OCI-M2 (cell line): ENCODE results near the gene TNFRSF17.
A peak's percentile ranks its signal among the peaks of the same experiment; 100 is the strongest.
"Not testable (repeated sequence)": the region's sequence is repeated elsewhere in the genome, so short reads cannot be mapped to it uniquely, and the experiment has no call there.

Experiments
- DNase-seq: peaks from one replicate; lab custom pipeline; 2025; ENCODE audit not compliant: unreplicated experiment; lab: John Stamatoyannopoulos, UW

The TNFRSF17 gene

DNA sequence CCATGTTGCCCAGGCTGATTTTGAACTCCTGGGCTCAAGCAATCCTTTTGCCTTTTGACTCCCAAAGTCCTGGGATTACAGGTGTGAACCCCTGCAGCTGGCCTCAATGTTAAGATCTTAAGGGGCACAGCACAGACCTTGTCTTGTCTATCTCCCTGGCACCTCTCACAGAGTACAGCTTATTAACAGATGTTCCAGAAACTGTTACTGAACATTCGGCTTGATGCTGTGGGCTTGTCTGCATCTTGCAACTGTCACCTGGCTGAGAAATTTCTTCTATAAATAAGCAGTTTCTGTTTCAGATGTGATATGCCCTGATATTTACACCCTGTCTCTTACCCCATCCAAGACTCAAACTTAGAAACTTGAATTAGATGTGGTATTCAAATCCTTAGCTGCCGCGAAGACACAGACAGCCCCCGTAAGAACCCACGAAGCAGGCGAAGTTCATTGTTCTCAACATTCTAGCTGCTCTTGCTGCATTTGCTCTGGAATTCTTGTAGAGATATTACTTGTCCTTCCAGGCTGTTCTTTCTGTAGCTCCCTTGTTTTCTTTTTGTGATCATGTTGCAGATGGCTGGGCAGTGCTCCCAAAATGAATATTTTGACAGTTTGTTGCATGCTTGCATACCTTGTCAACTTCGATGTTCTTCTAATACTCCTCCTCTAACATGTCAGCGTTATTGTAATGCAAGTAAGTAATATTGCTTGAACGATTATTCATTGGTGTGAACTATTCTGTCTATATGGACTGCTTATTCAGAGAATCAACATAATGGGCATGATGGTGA, at the start of gene TNFRSF17:
TNFRSF17 (plus strand) TSS at position 450 of the 791 bp plus-strand sequence; CDS start at position 565, 115 bp downstream.
- DNase-seq, result no peak

DNA sequence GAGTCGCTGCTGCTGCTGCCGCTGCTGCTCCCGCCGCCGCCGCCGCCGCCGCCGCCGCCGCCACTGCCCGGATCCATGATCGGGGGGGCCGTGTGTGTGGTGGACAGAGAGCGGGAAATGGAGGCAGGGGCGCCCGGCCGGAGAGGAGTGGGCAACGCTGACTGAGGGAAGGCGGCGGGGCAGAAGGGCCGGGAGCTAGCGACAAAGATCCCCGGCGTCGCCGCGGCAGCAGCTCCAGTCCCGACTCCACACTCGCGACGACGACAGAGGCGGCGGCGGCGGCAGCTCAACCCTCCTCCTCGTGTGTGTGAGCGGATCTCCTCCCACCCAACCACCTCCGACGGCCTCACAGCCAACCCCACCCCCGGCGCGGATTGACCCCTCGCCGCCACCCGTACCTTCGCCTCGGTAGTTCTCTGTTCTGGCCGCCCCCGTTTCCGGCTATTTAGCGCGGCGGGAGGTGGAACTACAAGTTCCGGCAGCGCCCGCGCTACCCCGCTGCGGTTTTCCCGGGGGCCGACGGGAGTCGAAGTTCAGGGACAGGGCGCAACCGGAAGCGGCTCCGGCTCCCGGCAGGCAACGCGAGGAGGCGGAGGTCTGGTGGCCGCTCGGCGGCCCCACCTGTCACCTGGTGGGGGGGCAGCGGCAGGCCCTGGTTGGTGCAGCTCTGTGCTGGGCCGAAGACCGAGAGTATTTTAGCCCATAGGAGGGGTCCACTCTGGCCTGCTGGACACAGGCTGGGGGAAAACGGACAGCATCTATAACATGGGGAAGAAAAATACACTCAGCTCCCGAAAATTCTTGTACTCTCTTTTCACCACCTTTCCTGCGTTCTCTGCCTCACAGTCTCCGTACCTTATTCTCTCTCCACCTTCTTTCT, 49.1 kb upstream of the TNFRSF17 start, which contains the start of gene GSPT1:
GSPT1 (minus strand) TSS at position 313 of the 880 bp plus-strand sequence; CDS start at position 77, 236 bp downstream.
- DNase-seq, result peak; percentile 64

DNA sequence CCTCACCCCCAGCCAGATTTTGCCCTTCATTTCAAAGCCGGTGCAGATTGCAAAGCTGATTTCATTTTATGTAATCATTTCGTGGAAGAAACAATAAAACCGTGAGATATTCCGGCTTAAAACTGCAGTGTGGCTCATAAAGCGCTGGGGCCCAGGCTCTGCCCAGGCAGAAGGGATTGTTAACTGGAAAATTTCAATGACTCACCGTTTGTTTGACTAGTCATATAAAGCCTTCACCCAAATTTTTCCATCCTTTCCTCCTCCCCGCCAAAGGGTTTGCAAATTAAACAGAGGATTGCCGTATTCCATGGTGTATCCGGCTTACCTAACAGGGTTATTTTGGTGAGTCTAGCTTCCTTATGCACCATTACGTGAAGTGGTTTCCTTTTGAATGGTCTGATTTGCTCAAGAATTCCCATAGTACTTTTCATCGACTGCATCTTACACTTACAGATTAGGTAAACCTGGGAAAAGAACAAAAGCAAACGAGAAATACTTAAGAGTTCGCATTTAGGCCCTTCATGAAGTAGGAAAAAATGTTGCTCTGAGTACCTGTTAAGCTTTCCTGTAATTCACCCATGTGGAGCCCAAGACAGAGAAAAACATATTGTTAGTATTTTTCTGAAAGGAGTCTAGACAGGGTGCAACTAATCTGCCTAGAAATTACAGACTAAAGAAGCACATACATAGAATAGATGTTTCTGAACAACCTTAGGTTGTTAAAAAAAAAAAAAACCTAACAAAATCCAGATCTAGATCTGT, 48.3 kb upstream of the TNFRSF17 start:
- DNase-seq, result no peak

DNA sequence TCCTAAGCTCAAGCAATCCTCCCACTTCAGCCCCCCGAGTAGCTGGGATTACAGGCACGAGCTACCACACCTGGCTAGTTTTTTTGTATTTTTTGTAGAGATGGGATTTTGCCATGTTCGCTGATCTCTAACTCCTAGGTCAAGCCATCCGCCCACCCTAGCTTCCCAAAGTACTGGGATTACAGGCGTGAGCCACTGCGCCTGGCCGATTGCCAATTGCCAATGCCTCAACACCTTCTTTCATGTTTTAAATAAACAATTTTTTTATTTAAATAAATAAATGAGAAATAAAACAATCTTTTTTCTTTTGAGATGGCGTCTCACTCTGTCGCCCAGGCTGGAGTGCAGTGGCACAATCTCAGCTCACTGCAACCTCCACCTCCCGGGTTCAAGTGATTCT, 41.0 kb upstream of the TNFRSF17 start:
- DNase-seq, result not testable (repeated sequence)

DNA sequence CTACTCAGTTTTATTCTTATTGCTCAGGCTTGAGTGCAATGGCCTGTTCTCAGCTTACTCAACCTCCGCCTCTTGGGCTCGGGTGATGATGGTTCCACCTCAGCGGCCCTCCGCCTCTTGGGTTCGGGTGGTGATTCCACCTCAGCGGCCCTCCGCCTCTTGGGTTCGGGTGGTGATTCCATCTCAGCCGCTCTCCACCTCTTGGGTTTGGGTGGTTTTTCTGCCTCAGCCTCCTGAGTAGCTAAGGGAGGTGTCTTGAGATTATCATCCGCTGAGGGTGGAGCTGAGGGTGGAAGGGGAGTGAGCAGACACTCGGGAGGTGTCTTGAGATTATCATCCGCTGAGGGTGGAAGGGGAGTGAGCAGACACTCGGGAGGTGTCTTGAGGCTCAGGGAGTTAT, 37.7 kb upstream of the TNFRSF17 start:
- DNase-seq, result not testable (repeated sequence)

DNA sequence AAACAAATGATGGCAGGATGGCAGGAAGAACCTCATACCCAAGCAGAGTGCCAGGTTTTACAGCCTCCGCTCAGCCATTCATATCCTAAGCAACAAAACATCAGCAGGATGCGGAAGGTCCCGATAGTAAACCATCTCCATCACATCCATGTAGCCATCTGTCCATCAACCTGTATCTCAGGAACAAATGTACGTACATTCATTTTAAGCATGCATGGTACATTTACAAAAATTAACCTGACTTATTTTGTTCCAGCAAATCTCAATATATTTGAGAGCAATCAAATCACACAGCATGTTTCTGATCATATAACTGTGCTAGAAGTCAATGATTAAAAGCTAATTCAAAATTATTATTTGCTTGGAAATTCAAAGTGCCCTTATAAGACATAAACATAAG, 23.1 kb upstream of the TNFRSF17 start, which contains the start of gene NPIPB2:
NPIPB2 (minus strand) TSS at position 101 of the 400 bp plus-strand sequence; CDS start at position 101, 0 bp downstream.
- DNase-seq, result not testable (repeated sequence)

DNA sequence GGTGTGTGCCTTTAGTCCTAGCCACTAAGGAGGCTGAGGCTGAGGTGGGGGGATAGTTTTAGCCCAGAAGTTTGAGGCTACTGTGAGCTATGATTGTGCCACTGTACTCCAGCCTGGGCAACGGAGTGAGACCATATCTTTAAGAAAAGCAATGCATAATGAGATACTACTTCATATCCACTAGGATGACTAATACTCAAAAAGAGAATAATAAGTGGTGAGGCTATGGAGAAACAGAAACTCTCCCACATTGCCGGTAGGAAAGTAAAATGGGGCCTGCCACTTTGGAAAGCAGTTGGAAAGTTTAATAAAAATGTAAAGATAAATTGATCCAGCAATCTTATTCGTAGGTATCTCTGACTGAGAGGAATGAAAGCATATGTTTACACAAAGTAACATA, 18.6 kb upstream of the TNFRSF17 start:
- DNase-seq, result no peak

DNA sequence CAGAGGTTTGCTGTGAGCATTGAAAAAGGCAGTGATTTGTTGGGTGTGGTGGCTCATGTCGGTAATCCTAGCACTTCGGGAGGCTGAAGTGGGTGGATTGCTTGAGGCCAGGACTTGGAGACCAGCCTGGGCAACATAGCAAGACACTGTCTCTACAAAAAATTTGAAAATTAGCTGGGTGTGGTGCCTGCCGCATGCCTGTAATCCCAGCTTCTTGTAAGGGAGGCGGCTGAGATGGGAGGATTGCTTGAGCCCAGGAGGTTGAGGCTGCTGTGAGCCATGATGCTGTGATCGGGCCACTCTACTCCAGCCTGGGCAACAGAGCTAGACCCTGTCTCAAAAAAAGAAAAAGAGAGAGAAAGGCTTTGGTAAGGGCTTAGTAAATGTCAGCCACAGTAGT, 16.2 kb upstream of the TNFRSF17 start:
- DNase-seq, result no peak

DNA sequence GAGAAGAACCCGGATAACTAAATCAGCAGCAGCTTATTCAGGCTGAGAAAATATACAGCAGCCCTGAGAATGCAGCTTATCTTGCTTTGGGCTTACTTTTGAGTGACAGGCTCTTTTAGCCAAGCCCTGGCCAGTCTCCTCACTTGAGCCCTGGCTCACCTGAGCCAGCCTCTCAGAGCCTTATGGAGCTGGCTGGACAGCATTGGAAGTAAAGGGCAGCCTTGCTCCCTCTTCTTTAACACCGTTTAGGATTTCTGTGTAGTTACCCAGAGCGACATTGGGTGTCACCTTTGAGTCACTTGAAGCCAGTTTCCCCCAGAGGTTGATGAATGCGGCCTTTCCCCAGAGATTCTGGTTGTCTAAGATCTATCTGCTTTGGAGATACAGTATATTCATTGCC, 15.5 kb upstream of the TNFRSF17 start:
- no peak for DNase-seq

DNA sequence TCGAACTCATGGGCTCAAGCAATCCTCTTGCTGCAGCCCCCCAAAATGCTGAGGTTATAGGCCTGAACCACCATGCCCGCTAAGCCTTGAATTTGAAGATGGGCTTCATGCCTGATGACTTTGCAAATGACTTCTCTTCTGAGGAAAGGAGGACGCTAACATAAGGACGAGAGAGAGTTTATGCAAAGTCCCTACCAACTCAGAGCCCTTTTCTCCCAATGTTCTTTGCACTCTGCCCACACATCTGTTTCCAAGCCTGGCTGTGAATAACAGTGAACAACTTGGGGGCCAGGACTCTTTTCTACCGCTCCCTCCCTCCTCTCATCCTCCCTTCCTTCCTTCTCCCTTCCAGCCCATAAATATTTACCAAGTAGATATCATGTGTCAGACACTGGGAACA, 14.6 kb upstream of the TNFRSF17 start:
- no peak for DNase-seq

DNA sequence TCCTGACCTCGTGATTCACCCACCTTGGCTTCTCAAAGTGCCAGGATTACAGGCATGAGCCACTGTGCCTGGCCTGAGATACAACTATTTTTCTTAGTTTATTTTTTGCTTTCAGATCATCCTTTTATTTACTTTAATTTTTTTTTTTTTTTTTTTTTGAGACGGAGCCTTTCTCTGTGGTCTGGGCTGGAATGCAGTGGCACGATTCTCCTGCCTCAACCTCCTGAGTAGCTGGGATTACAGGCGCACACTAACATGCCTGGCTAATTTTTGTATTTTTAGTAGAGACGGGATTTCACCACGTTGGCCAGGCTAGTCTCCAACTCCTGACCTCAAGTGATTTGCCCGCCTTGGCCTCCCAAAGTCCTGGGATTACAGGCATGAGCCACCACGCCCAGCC, 11.4 kb upstream of the TNFRSF17 start:
- not testable (repeated sequence) for DNase-seq

DNA sequence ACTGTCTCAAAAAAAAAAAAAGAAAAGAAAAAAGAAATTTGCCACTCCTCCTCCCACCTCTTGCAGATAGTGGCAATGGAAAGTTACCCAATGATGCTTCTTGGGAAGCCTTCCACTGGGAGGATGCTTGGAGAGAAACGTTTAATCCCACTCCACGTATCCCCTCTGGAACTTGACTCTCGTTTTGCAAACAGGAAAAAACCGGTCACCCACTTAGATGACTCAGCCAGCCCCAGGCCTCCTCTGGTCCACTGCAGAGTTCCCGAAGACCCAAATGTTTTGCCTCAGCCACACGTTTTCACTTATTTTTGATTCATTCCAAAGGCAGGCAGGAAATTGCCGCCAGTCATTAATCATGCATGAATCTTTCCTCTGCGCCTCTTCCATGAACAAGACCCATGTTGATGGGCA, 9.3 kb upstream of the TNFRSF17 start:
- no peak for DNase-seq

DNA sequence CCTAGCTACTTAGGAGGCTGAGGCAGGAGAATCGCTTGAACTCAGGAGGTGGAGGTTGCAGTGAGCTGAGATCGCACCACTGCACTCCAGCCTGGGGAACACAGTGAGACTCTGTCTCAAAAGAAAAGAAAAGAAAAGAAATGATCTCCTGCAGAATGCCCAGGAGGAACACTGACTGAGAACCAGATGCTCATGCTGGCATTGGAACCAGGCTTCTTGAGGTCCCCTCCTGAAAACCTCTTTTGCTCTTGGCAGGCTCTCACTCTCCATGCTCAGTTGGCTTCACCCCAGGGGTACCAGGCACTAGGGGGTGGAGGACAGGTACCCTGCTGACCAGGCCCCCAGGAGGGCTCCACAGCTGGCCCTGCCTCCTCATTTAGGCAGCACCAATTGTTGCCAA, 8.5 kb upstream of the TNFRSF17 start:
- no peak for DNase-seq

DNA sequence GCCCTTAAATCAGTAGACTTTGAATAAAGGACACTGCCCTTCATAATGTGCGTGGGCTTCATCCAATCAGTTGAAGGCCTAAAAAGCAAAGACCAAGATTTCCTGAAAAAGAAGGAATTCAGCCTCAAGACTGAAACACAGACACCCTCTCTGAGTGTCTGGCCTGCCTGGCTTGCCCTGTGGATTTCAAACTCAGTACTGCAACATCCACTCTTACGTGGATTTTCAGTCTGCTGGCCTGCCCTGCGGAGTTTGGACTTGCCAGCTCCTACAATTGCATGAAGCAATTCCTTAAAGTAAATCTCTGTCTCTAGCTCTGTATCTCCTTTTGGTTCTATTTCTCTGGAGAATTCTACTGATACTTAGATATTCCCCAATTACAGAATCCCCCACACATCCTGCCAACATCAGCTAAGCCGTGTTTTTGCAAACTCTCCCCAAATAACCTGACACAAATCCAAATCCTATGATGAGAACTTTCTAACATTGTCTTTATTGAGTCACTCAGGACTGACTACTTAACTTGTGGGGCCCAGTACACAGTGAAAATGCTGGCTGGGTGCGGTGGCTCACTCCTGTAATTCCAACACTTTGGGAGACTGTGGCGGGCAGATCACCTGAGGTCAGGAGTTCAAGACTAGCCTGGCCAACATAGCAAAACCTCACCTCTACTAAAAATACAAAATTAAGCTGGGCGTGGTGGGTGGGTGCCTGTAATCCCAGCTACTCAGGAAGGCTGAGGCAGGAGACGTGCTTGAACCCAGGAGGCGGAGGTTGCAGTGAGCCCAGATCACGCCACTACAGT, 7.2 kb upstream of the TNFRSF17 start:
- DNase-seq, result no peak

DNA sequence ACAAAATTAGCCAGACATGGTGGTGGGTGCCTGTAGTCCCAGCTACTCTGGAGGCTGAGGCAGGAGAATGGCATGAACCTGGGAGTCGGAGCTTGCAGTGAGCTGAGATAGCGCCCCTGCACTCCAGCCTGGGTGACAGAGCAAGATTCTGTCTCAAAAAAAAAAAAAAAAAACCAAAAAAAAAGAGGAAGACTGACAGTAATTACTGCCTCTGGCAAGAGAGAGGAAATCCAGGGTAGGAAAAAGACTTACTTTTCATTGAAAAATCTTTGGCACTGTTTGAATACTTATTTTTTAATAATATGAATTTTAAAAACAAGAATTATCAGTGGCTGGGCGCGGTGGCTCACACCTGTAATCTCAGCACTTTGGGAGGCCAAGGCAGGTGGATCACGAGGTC, 2.6 kb upstream of the TNFRSF17 start:
- DNase-seq, result not testable (repeated sequence)

DNA sequence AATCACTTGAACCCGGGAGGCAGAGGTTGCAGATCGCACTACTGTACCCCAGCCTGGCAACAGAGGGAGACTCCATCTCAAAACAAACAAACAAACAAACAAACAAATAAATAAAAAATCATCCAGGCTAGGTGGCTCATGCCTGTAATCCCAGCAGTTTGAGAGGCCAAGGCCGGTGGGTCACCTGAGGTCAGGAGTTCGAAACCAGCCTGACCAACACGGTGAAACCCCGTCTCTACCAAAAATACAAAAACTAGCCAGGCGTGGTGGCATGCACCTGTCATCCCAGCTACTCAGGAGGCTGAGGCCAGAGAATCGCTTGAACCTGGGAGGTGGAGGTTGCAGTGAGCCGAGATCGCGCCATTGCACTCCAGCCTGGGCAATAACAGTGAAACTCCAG, 2.0 kb upstream of the TNFRSF17 start:
- not testable (repeated sequence) for DNase-seq

DNA sequence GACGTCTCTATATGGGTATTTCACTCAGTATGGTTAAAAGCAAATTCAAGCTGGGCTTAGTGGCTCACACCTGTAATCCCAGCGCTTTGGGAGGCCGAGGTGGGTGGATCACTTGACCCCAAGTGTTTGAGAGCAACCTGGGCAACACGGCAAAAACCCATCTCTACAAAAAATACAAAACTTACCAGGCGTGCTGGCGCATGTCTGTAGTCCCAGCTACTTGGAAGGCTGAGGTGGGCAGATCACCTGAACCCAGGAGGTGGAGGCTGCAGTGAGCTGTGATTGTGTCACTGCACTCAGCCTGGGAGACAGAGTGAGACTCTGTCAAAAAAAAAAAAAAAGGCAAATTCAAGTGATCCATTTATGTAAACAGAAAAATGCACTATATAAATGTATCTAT, 1.3 kb upstream of the TNFRSF17 start:
- DNase-seq, result no peak

DNA sequence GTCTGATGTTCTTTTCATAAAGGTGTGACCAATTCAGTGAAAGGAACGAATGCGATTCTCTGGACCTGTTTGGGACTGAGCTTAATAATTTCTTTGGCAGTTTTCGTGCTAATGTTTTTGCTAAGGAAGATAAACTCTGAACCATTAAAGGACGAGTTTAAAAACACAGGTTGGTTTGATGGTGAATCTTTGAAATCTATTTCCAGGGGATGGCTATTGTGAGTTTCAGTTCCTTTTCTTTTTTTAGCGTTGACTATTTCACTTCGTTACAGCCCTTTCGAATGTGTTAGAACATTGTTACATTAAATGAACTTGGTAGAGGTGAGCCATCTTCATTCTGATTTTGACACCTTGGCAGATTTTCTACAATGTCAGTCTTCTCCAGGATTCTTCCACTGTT, 1.2 kb downstream of the TNFRSF17 start:
- DNase-seq, result no peak

DNA sequence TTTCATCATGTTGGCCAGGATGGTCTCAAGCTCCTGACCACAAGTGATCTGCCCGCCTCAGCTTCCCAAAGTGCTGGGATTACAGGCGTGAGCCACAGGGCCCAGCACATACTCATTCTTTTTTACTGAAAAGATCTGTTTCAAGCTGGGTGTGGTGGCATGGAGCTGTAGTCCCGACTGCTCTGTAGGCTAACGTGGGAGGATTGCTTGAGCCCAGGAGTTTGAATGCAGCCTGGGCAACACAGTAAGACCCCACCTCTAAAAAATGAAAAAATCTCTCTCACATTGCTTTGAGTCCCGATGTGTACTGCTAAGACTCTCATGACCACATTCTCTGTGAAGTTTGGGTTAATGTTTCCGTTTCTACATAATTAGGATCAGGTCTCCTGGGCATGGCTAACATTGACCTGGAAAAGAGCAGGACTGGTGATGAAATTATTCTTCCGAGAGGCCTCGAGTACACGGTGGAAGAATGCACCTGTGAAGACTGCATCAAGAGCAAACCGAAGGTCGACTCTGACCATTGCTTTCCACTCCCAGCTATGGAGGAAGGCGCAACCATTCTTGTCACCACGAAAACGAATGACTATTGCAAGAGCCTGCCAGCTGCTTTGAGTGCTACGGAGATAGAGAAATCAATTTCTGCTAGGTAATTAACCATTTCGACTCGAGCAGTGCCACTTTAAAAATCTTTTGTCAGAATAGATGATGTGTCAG, 2.3 kb downstream of the TNFRSF17 start:
- DNase-seq, result no peak

DNA sequence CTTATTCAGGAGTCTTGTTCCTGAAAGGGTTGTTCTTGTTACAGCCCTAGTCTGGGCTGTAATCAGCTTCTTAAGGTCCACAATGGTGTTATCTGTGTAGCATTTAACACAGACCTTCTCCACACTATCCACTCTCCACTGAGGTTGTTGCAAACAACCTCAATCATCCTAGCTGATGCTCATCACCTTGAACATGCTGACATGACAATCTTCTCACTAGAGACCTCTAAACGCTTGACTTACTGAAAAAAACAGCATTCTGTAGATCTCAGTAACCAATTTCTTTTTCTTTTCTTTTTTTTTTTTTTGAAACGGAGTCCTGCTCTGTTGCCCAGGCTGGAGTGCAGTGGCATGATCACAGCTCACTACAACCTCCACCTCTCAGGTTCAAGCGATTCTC, 3.6 kb downstream of the TNFRSF17 start:
- no peak for DNase-seq
